GM18519 (cell line): Measurements from ENCODE around the gene GSTP1.
A peak's percentile ranks its signal among the peaks of the same experiment; 100 is the strongest.

Experiments used
- ATAC-seq: cut with Tn5 transposase; IDR thresholded peaks from one replicate; pipeline ENCODE4 v1.9.1; 2021; ENCODE audit warnings: mild to moderate bottlenecking, moderate library complexity; ENCODE audit not compliant: unreplicated experiment, low FRiP score

Gene GSTP1

DNA sequence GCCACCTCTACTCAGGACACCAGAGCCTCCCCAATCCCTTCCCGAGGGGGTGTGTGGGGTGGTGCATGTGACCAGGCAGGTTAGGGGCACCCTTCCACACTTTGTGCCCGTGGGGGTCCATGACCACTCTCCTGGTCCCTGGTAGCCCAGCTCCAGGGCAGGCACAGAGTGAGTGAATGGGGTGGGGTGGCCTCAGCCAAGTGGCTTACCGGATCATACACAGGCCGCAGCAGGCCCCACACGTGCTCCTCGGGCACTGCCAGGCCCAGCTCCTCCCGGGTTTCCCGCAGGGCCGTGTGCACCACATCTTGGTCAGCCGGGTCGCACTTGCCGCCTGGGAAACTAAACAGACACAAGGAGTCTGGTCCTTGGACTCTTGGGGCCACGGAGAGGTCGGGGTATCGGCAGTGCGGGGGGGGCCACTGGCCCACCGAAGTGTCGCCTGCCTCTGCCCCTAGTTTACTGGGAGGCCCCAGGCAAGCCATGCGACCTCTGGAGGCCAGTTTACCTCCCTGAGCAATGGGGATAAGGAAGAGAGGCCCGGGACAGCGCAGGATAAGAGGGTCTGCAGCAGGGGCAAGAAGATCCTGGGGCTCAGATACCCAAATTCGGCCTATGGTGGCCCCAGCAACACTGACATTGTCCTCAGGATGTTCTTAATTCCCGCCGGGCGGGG is 45.2 kb downstream of the GSTP1 start:
- no peak for ATAC-seq

DNA sequence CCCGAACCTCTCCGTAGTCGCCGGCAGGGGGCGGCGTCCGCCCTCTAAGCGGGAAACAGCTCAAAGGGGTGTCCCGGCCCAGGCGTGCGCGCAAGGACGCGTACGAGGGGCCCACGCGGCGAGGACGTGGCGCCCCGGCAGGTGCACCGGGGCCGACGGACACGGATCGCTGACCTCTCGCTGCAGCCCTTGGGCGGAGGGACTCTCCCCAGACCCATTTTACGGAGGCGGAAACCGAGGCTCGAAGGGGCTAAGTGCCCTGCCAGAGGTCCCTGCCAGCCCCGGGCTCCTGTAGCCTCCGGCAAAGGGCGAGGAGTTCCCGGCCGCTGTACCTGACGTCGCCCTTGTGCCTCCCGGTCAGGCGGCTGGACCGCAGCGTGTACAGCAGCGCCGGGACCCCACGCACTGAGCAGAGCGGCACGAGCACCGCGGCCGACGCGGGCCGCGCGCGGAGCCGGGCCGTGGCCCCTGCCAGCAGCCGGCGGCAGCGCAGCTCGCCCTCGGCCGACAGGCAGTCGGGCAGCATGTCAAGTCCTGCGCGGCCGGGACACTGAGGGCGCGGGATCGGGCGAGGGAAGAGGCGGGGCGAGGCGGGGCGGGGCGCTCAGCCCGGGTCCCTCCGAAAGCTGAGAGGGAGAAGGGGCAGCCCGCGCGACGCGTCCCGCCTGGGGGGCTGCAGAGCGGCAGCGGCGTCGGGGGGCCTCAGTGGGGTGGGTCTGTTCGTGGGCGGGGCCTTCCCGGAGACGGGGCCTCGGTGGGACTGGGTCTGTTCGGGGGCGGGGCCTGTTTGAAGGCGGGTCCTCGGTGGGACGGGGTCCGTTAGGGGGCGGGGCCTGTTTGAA is 46.0 kb downstream of the GSTP1 start, which contains the start of gene NUDT8:
TSS of gene NUDT8 (minus strand) at position 552 of the 842 bp plus-strand sequence. CDS start at position 526, 26 bp downstream.
- ATAC-seq = peak; percentile 38

DNA sequence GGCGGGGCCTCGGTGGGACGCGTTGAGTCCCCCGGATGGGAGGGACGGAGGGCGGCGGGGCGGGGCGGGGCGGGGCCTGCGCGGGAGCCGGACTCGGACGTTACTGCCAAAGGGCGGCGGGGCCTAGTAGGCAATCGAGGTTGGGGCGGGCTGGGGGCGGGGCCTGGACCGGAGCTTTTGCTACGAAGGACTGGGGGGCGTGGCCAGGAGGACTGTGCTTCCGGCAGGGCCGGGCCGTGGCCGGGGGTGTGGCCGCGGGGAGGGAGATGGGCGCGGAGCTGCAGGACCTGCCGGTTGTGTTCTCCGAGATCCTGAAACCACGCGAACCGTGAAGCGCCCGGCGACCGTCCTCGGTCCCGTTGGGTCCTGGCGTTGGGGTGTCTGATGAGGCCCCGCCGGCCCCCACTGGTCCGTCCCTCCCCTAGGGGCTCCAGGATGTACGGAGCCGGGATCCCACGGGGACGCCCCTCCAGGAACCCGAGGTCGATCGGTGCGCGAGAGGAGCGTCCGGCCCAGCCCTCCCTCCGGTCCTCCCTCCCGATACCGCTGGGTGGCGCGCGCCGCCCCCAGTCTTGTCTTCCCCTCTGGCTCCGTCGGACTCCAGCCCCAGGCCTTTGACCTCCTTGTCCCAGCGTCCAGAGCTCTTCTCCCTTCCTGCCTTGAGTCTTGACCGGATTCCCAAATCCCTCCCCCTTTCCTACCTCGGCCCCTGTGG is 46.8 kb downstream of the GSTP1 start:
- peak; percentile 31 for ATAC-seq

DNA sequence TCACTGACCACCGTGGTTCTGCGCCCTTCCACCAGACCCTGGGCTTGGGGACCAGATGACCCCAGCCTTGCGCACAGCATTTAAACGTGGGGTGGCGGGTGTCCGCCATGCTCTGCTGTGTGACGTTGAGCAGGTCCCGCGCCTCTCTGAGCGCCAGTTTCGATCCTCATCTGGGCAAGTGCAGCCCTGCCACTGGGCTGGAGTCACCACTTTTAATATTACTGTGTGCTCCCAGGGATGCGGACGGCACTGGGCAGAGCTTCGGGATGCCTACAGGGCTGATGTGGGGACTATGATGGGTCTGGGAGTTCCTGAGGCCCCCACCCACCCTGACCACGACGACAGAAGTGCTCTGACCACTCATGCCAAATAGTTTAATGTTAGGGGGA is 47.3 kb downstream of the GSTP1 start:
- ATAC-seq = no peak

DNA sequence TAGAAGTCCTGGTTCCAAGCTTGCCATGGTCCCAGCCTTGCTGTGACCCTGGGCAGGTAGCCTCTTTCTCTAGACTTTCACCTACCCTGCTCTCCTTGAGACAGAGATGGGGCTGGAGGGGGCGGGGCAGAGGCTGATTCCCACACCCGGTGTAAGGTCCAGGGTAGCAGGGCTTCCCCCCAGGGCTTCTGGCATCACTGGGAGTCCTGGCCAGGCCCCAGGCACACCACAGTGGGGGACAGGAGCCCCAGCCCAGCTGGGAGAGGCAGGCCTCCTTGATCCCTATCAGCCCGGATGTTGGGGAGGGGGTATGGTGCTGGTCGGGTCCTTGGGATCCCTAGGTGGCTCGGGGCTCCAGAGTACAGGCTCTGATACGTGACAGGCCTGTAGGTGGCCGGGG is 47.8 kb downstream of the GSTP1 start:
- ATAC-seq = no peak

DNA sequence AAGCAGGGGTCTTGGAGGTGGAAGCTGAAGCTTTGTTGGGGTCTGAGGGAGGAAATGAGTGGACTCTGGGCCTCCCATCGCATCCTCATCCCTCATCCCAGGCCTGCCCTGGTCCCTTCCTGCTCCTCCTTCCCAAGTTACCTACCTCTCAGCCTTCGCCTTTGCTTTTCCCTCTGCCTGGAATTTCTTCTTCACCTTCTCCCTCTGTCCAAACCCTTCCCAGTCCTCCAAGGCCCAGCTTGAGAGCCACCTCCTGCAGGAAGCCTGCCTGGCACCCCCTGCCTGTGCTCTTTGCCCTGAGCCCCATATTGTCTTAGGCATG is 48.2 kb downstream of the GSTP1 start:
- ATAC-seq = no peak

DNA sequence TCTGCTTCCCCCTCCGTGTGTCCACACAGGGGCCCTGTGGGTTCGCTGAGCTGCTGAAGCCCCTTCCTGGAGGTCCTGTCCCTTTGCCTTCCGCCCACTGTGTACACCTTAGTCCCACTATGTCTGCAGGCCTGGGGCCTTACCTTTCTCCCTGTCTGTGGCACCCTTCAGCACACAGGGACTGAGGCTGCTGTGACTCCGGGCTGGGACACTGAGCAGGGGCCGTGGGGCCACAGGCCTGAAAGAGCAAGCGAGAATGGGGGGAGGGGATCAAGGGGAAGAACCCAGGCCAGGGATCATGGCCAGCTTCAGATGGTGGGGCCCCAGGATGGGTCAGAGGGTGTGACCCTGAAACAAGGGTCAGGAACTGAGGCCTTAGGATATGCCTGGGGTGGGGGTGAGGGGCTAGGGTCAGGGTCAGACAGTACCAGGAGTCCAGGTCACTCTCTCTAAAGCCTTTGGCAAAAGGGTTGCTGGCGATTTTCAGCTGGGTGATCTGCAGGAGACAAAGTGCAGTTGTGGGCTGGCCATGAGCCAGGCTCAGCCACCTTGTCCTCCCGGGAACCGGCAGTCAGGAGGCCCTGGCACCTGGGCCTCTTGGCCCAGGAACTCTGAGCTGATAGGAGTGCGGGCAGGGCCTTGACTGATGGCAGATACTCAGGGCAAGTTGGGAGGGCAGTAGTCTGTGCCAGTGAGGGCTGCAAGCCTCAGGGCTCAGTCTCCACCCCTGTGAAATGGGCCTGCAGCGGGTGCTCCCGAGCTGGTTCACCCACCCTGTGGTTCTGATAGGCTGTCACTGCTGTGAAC is 48.8 kb downstream of the GSTP1 start:
- ATAC-seq = no peak

DNA sequence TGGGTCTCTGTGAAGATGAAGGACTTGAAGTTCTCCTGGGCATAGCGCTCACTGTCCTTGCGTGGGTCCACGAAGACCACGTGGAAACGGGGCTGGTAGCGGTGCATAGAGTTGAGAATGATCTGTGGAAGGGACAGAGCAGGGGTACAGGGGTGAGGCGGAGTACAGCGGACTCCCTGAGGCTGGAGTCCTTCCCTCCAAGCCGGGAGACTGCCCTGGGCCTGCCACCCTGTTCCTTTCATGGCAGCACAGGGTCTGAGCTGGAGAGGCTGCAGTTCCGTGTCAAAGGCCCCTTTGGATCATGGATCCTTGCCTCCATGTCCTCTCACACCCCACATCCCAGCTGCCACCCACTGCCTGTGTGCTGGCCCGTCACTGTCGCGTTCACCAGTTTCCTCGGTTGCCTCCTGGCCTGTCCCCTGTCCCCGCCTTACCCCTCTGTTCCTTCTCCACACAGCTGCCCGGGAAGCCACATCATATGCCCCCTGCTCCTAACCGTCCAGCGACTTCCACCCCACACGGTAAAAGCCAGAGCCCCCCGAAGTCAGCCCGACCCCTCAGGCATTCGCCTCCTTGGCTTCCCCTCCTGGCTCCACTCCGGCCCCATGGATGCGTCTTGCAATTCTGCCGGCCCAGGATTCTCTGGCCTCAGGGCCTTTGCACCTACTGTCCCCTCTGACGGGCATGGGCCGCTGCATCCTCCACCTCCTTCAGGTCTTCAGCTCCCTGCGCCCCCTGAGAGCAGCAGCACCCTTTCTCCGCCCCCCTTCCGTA is 49.6 kb downstream of the GSTP1 start:
- no peak for ATAC-seq

DNA sequence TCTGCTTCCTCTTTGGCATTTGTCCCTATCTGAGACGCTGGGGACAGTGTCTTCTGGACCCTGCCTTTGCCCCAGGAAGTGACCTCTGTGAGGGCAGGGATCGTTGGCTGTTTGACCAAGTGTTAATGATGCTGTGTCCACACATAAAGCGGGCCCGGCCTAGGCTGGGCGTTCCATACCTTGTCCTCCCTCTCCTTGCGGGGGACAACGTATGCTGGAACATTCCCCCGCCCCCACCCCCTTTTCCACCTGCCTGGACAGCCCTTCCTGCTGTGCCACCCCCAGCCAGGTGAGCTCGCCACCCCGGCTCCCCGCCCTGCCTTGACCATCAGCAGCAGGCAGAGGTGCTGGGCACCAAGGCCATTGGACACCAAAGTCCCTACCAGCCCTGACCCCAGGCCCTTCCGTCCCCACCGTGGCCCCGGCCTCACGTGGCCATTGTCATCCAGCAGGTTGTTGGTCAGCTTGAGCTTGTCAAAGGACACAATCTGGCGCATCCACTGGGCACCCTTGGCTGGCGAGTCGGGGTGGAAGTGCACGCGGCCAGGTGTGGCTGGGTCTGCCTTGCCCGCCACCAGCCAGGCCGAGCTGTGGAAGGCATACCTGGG is 50.2 kb downstream of the GSTP1 start:
- ATAC-seq = no peak

DNA sequence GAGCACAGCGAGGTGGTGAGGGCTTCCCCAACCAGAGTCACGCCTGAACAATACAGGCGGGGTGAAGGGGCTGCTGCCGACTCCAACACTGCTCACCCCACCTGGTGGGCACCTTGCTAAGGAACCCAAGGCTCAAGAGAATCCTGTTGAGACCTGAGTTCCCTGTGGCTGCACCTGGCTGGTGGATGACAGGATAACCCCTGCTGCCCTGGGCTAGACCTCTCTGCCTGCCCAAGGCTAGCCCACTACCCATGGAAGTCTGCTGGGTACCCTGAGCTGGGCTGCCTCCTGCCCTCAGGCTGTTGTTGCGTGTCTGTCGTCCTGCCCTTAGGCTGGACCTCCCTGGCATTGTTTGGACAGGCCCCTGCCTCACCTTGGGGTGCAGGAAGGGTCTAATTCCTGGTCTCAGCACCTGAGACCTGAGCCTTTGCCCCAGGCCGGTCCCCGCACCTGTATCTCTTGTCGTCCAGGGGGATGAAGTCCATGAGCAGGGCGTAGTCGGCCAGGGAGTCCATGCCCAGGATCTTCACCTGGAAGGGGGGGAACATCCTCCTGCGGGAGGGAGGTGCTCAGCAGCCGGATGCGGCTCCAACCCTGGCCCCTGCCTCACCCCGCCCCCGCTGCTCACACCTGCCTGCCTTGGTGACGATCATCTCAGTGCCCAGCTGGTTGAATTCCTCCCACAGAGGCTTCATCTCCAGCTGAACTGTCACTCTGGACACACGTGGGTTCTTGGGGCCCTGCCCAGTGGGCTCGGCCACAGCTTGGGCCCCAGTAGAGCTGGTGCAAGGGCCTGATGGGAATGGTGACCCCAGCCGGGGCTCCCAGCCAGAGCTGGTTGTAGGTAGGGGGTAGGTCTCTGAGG is 51.0 kb downstream of the GSTP1 start:
- ATAC-seq = no peak

DNA sequence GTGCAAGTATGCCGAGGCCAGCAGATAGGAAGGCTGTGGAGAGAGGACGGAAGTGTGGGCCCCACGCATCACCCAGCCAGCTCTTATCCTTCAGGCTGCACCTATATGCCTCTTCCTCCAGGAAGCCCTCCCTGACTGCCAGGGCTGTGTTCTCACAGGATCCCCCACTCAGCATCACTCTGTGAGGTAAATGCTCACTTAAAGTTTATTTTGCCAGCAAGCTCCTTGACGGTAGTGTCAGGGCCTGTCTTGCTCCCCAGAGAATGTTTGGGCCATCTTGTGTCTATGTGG is 51.6 kb downstream of the GSTP1 start:
- no peak for ATAC-seq
